Measurements from ENCODE around the gene BCAR3. TPM values are rescaled to one million over a fixed set of nuclear protein-coding genes. Genes with fewer than 3 reads are reported as not detected.

The BCAR3 gene
- total RNA-seq, 4 donors from 2014 or later = 15.9 to 49.6 (median 30.8) TPM

DNA sequence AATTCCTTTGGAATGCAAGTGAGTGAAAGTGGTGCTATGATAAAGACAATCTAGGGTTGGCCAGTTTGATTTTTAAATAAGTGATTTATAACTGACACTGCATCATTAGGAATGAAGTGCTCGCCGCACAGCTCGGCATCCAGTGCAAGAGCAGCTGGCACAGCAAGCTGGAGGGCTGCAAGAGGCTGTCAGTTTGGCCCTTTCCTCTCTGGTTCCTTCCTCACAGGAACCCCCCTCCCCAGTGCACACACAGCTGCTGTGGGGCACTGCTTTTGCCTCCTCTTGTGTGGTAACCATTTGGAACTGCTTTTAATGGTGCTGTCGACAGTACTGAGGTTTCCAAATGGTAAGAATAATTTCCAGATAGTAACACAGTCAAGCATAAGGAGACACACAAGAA is 10.4 kb upstream of the BCAR3 start:
- H3K36me3 ChIP-seq = no peaks in the 10 kb centered on the region
- WGBS = 42% methylated on average over 4 of the region's 4 CpGs
- no peak for DNase-seq (ENCODE audit: low spot score in 2 of 2)
- peaks cover 40% of the 10 kb centered on the region for H3K4me1 ChIP-seq
- no peak overlapping the region for H3K27ac ChIP-seq
- TF ChIP-seq, protein P1, sequence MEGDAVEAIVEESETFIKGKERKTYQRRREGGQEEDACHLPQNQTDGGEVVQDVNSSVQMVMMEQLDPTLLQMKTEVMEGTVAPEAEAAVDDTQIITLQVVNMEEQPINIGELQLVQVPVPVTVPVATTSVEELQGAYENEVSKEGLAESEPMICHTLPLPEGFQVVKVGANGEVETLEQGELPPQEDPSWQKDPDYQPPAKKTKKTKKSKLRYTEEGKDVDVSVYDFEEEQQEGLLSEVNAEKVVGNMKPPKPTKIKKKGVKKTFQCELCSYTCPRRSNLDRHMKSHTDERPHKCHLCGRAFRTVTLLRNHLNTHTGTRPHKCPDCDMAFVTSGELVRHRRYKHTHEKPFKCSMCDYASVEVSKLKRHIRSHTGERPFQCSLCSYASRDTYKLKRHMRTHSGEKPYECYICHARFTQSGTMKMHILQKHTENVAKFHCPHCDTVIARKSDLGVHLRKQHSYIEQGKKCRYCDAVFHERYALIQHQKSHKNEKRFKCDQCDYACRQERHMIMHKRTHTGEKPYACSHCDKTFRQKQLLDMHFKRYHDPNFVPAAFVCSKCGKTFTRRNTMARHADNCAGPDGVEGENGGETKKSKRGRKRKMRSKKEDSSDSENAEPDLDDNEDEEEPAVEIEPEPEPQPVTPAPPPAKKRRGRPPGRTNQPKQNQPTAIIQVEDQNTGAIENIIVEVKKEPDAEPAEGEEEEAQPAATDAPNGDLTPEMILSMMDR (IDR thresholded peaks at IDR 0.05) = no peak
- TF ChIP-seq POLR2AphosphoS5 (IDR thresholded peaks at IDR 0.05) = no peak
- no peak for TF ChIP-seq EP300 (IDR thresholded peaks at IDR 0.05)
- no peak for TF ChIP-seq POLR2A (IDR thresholded peaks at IDR 0.05)
- no peaks in the 10 kb centered on the region for H3K9me3 ChIP-seq
- H3K27me3 ChIP-seq = no peaks in the 10 kb centered on the region
- H3K4me3 ChIP-seq = no peak overlapping the region

DNA sequence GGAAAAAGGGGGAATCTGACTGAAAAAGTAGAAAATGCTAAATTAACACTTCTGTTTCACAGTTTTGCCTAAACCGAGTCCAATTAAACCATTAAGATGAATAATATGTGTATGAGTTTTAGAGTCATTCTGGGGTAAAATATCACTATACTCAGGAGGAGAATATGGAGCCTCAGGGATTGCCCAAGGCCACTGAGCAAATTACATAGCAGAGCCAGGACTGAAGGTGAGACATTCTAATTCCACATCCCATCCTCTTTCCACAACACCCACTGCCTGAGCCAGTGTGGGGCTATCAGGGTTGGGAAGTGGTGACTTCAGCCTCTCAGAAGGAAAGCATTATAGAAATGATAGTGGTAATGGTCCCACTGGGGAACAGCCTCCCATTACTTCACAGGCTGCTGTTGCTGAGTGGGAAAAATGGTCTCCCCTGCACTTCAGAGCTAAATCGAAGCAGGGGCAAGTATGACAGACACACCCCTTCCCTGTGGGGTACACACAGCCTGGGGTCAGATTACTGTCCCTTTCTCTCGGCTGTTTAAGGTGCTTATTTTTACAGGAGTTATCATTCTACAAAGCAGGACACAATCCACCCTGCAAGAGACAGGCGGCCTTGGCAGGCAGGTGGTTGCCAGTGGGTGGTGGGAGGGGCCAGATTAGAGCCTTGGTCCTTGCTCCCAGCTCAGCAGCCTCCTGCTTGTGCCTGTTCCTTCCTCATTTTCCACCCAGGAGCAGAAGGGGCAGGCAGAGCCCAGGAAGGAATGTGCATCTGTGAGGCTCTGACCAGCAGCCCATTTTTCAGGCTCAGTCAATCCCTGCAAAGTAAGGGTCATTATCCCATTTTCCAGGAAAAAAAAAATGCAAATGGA is 9.5 kb upstream of the BCAR3 start:
- H3K36me3 ChIP-seq = no peaks in the 10 kb centered on the region
- H3K4me1 ChIP-seq = peaks cover 40% of the 10 kb centered on the region
- H3K27ac ChIP-seq = no peak overlapping the region
- H3K27me3 ChIP-seq = no peaks in the 10 kb centered on the region
- TF ChIP-seq, protein P1 (IDR thresholded peaks at IDR 0.05) = no peak
- no peak for TF ChIP-seq EP300 (IDR thresholded peaks at IDR 0.05)
- no peak for TF ChIP-seq POLR2AphosphoS5 (IDR thresholded peaks at IDR 0.05)
- no peak for TF ChIP-seq POLR2A (IDR thresholded peaks at IDR 0.05)
- WGBS = 52% methylated on average over 4 of the region's 4 CpGs
- no peaks in the 10 kb centered on the region for H3K9me3 ChIP-seq
- DNase-seq (ENCODE audit: low spot score in 2 of 2) = no peak
- H3K4me3 ChIP-seq = no peak overlapping the region

DNA sequence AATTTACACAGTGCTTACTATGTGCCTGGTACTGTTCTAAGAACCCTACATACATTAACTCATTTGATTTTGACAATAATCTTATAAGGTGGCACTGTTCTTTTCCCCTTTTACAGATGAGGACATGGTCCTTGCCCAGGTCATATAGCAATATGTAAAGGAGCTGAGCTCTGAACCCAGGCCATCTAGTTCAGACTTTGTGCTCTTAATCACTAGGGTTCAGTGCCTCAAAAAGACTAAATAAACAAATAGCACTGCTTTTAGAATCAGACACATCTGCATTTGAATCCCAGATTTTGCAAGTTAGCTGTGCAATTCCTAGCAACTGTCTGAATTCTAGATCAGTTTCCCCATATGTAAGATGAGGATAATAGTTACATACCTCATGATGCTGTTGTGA is 8.7 kb upstream of the BCAR3 start:
- DNase-seq (ENCODE audit: low spot score in 2 of 2) = no peak
- Histone ChIP-seq H3K9me3 (no peaks in the 10 kb centered on the region), H3K36me3 (no peaks in the 10 kb centered on the region), H3K4me3 (no peak overlapping the region), H3K27me3 (no peaks in the 10 kb centered on the region), H3K4me1 (peaks cover 35% of the 10 kb centered on the region), H3K27ac (no peak overlapping the region)
- TF ChIP-seq EP300 (IDR thresholded peaks at IDR 0.05) (no peak), POLR2A (IDR thresholded peaks at IDR 0.05) (no peak), POLR2AphosphoS5 (IDR thresholded peaks at IDR 0.05) (no peak)
- TF ChIP-seq, protein P1 (IDR thresholded peaks at IDR 0.05) = no peak

DNA sequence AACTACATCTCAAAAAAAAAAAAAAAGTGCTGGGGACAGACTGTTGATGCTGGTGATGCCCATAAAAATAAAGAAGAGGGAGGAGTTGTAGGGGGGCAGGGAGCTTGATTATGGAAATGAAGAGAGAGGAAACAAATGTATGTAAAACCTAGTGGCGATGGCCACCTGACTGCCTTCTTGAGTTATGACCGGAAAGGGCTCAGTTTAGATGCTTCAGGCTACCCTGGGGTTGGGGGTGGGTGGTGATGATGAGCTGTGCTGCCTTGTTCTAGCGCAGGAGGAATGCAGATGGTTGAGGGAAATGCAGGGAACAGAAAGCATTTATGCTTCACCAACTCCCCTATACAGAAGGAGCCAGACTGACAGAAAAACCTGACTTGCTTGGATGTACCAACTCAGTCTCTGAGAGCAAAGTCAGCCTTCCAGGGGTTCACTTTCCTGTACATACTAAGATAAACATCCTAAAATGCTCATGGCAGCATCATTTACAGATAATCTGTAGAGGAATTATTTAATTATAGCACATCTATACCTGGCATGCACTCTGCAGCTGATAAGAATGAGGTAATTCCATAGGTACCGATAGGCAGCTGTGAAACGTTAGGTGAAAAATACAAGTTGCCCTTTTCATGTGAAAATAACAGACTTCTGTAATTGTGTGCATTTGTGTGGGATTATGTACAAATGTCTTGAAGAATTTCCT is 8.0 kb upstream of the BCAR3 start:
- 92% methylated on average over 5 of the region's 5 CpGs for WGBS
- H3K27me3 ChIP-seq = no peaks in the 10 kb centered on the region
- no peak for TF ChIP-seq EP300 (IDR thresholded peaks at IDR 0.05)
- TF ChIP-seq POLR2AphosphoS5 (IDR thresholded peaks at IDR 0.05) = no peak
- no peak for TF ChIP-seq POLR2A (IDR thresholded peaks at IDR 0.05)
- TF ChIP-seq, protein P1 (IDR thresholded peaks at IDR 0.05) = no peak
- no peaks in the 10 kb centered on the region for H3K36me3 ChIP-seq
- H3K9me3 ChIP-seq = no peaks in the 10 kb centered on the region
- no peak overlapping the region for H3K4me3 ChIP-seq
- no peak overlapping the region for H3K27ac ChIP-seq
- no peak for DNase-seq (ENCODE audit: low spot score in 2 of 2)
- H3K4me1 ChIP-seq = peaks cover 29% of the 10 kb centered on the region

DNA sequence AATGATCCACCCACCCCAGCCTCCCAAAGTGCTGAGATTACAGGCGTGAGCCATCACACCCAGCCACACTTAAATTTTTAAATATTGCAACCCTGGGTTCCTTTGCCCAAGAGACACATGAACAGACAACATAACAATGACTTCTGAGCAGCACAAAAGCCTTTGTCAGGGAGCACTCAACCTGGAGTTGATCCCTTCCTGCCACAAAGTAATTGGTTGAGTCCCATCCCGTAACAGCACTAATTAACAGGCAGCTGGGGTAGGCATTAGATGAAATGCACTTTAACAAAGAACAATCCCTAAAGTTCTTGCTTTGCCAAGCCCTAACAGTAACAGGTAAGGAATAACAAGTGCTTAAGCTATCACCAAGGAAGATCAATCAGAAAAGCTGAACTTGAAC is 5.9 kb upstream of the BCAR3 start:
- TF ChIP-seq EP300 (IDR thresholded peaks at IDR 0.05) (no peak), POLR2AphosphoS5 (IDR thresholded peaks at IDR 0.05) (no peak), POLR2A (IDR thresholded peaks at IDR 0.05) (no peak)
- TF ChIP-seq, protein P1 (IDR thresholded peaks at IDR 0.05) = no peak
- no peak for DNase-seq (ENCODE audit: low spot score in 2 of 2)
- Histone ChIP-seq H3K27me3 (no peaks in the 10 kb centered on the region), H3K4me3 (no peak overlapping the region), H3K4me1 (peaks cover 12% of the 10 kb centered on the region), H3K9me3 (no peaks in the 10 kb centered on the region), H3K27ac (no peak overlapping the region), H3K36me3 (no peaks in the 10 kb centered on the region)
- 89% methylated on average over 2 of the region's 2 CpGs for WGBS

Measured in suprapubic skin (tissue), 4 donors.